MCF 10A (cell line): ENCODE results near the gene ZNHIT1. TPM values are rescaled to one million over a fixed set of nuclear protein-coding genes. Genes with fewer than 3 reads are reported as not detected.

Experiments
- BruUV-seq: library from RNA; stranded (reverse); fragments of 400-500 nt; replicated peaks from 2 replicates; lab custom pipeline; 2021; lab: Mats Ljungman, UMichigan
- CTCF ChIA-PET: fragments of 300-600 bp; sonication (Branson Sonifier 250); formaldehyde crosslinking; extraction: SDS; loops from one replicate; lab custom pipeline; 2021; ENCODE audit warnings: antibody characterized with exemption, inconsistent platforms; lab: Yijun Ruan, JAX
- POLR2A ChIA-PET: fragments of 300-600, 350-650 bp; sonication (Branson Sonifier 250); formaldehyde crosslinking; extraction: SDS; loops from one replicate; lab custom pipeline; 2020; ENCODE audit warnings: antibody characterized with exemption, inconsistent platforms; lab: Yijun Ruan, JAX
- DNase-seq: peaks from one replicate; pipeline ENCODE4 v3.0.0-alpha.2; 2018; ENCODE audit not compliant: unreplicated experiment
- H3K27ac Mint-ChIP-seq: one replicate; pipeline ENCODE4 v1.8.0; 2022; ENCODE audit warnings: mild to moderate bottlenecking, low read depth, mixed read lengths; ENCODE audit not compliant: unreplicated experiment
- H3K27me3 Mint-ChIP-seq: one replicate; pipeline ENCODE4 v1.8.0; 2022; ENCODE audit warnings: mixed read lengths; ENCODE audit not compliant: insufficient read depth, unreplicated experiment
- H3K36me3 Mint-ChIP-seq: one replicate; pipeline ENCODE4 v1.8.0; 2022; ENCODE audit warnings: mild to moderate bottlenecking, moderate library complexity, mixed read lengths; ENCODE audit not compliant: insufficient read depth, unreplicated experiment
- H3K4me1 Mint-ChIP-seq: one replicate; pipeline ENCODE4 v1.8.0; 2022; ENCODE audit warnings: mixed read lengths; ENCODE audit not compliant: insufficient read depth, unreplicated experiment
- H3K4me3 Mint-ChIP-seq: one replicate; pipeline ENCODE4 v1.8.0; 2022; ENCODE audit warnings: mild to moderate bottlenecking, moderate library complexity, mixed read lengths; ENCODE audit not compliant: unreplicated experiment
- H3K9me3 Mint-ChIP-seq: one replicate; pipeline ENCODE4 v1.8.0; 2022; ENCODE audit warnings: mixed read lengths; ENCODE audit not compliant: unreplicated experiment
- intact Hi-C: fragments of 100-400 bp; cut with micrococcal nuclease; formaldehyde crosslinking; loops from 2 replicates; pipeline ENCODE4 v1.14.1; 2022
- total RNA-seq: library from RNA; stranded (reverse); gene quantifications from 2 replicates; pipeline ENCODE4 v1.2.3, GENCODE V29; 2022
- TF ChIP-seq, protein P1 (sequence below): fragments of 200-600 bp; IDR thresholded peaks from one replicate; pipeline ENCODE4 v1.8.0; 2022; ENCODE audit warnings: antibody characterized with exemption, mild to moderate bottlenecking; ENCODE audit not compliant: unreplicated experiment

Gene ZNHIT1
- total RNA-seq, 1 experiment from 2014 or later: 63.9 TPM

DNA sequence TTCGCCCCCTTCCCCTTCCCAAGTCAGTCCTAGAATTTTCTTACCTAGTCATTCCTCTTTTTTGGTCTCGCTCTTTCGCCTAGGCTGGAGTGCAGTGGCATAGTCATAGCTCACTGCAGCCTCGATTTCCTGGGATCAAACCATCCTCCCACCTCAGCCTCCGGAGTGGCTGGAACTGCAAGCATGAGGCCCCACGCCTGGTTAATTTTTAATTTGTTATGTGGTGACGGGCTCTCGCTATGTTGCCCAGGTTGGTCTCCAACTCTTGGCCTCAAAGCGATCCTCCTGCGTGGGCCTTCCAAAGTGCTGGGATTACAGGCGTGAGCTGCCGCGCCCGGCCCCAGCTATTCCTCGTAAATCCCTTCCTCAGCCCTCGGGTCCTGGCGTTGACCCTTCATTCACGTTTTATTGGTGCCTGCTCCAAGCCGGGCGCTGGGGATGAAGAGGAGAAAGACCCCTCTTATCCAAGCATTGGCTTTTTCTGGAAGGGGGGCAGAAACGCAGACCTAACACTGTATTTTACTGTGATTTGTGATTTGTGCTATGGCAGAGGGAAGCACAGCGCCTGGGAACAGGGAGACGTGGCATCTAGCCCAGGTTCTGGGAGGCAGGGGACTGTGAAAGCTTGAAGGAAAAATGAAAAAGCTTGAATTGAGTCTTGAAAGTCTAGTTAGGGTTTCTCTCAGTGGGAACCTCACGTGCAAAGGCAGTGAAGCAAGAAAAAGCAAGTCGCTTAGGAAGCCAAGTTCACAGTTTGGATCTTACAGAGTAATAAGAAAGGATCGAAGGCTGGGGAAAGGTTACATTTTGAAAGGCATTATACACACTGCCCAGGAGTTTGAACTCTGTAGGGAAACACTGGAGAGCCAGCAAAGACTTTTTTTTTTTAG is 516 bp downstream of the ZNHIT1 start:
- H3K4me1 Mint-ChIP-seq: peaks cover 29% of the 10 kb centered on the region

DNA sequence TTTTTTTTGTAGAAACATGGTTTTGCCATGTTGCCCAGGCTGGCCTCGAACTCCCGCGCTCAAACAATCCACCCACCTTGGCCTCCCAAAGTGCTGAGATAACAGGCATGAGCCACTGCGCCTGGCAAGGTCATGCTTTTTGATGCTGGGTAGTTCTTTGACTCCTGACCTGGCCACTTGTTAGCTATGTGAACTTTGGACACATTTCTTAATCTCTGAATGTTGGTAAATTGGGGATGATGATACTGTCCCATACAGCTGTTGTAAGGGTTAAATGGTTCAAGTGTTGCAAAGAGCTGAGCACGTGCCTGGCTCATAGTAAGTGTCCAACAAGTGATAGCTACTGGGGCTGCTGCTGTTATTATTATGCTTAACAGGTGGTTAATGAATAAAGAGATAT is 2.3 kb downstream of the ZNHIT1 start:
- ChIA-PET CTCF (interaction anchor here (0.5 to 2.2 kb wide), 9 partner anchors 23 to 82 kb away, joined by 3 to 14 read pairs (median 4); partner anchors contain the start of gene FIS1), POLR2A (interaction anchor here (0.6 to 2.7 kb wide), 3 partner anchors 12 to 101 kb away, joined by 3 to 17 read pairs (median 4); partner anchors contain the start of gene IFT22)
- H3K36me3 Mint-ChIP-seq: peaks cover 47% of the 10 kb centered on the region
- H3K27me3 Mint-ChIP-seq: no peaks in the 10 kb centered on the region
- intact Hi-C loops: no loop called here
- H3K9me3 Mint-ChIP-seq: no peaks in the 10 kb centered on the region
- H3K4me1 Mint-ChIP-seq: peaks cover 23% of the 10 kb centered on the region
- TF ChIP-seq, protein P1, sequence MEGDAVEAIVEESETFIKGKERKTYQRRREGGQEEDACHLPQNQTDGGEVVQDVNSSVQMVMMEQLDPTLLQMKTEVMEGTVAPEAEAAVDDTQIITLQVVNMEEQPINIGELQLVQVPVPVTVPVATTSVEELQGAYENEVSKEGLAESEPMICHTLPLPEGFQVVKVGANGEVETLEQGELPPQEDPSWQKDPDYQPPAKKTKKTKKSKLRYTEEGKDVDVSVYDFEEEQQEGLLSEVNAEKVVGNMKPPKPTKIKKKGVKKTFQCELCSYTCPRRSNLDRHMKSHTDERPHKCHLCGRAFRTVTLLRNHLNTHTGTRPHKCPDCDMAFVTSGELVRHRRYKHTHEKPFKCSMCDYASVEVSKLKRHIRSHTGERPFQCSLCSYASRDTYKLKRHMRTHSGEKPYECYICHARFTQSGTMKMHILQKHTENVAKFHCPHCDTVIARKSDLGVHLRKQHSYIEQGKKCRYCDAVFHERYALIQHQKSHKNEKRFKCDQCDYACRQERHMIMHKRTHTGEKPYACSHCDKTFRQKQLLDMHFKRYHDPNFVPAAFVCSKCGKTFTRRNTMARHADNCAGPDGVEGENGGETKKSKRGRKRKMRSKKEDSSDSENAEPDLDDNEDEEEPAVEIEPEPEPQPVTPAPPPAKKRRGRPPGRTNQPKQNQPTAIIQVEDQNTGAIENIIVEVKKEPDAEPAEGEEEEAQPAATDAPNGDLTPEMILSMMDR: no peak
- BruUV-seq: no TSS peak
- H3K4me3 Mint-ChIP-seq: no peak overlapping the region
- no peak overlapping the region for H3K27ac Mint-ChIP-seq
- DNase-seq: no peak

More for the DNA sequence above, 516 bp downstream of the ZNHIT1 start:
- no peaks in the 10 kb centered on the region for H3K27me3 Mint-ChIP-seq
- peak overlapping the region; percentile 94 for H3K27ac Mint-ChIP-seq
- TSS peak; percentile 58 for BruUV-seq
- no peaks in the 10 kb centered on the region for H3K9me3 Mint-ChIP-seq
- TF ChIP-seq, protein P1: no peak
- ChIA-PET CTCF (interaction anchor here (0.6 to 4.5 kb wide), 15 partner anchors 10 to 90 kb away, joined by 3 to 23 read pairs (median 4); partner anchors contain the start of genes FIS1 and MOGAT3), POLR2A (interaction anchor here (0.6 to 3.1 kb wide), 32 partner anchors 8 to 1145 kb away, joined by 3 to 78 read pairs (median 5); partner anchors contain the start of genes AP1S1, FBXO24, FIS1 and LRCH4)
- peak overlapping the region; percentile 99 for H3K4me3 Mint-ChIP-seq
- H3K36me3 Mint-ChIP-seq: peaks cover 46% of the 10 kb centered on the region
- intact Hi-C loops: loop anchor here (1.0 kb wide), 1 partner anchor 26 kb away; no protein-coding TSS in a partner anchor
- DNase-seq: no peak

DNA sequence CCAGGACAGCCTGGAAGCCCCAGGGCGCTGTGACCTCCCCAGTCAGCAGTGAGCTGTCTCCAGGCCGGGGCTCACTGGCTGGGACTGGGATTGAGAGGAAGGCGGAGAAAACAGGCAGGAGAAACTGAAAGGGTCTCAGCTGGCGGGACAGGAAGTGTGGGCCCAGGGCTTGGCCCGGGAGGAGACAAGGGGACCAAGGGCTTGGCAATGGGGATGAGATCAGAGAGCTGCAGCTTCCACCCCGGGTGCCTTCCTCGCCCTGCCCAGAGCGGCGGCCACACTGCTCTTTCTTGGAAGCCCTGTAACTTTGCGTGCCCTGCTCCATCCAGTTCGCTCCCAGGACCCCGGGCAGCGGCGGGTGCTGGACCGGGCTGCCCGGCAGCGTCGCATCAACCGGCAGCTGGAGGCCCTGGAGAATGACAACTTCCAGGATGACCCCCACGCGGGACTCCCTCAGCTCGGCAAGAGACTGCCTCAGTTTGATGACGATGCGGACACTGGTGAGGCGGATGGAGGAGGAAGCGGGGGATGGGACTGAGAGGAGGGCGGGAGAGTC is 4.4 kb downstream of the ZNHIT1 start:
- CTCF ChIA-PET: interaction anchor here (1.3 to 2.0 kb wide), 2 partner anchors 60 to 78 kb away, joined by 4 to 7 read pairs; no protein-coding TSS in a partner anchor
- TF ChIP-seq, protein P1: no peak
- Mint-ChIP-seq H3K27ac (no peak overlapping the region), H3K9me3 (no peaks in the 10 kb centered on the region), H3K27me3 (no peaks in the 10 kb centered on the region), H3K4me1 (peaks cover 17% of the 10 kb centered on the region), H3K36me3 (peaks cover 65% of the 10 kb centered on the region), H3K4me3 (no peak overlapping the region)
- BruUV-seq: no TSS peak
- DNase-seq: no peak
- intact Hi-C loops: no loop called here
- POLR2A ChIA-PET: no interaction called here

DNA sequence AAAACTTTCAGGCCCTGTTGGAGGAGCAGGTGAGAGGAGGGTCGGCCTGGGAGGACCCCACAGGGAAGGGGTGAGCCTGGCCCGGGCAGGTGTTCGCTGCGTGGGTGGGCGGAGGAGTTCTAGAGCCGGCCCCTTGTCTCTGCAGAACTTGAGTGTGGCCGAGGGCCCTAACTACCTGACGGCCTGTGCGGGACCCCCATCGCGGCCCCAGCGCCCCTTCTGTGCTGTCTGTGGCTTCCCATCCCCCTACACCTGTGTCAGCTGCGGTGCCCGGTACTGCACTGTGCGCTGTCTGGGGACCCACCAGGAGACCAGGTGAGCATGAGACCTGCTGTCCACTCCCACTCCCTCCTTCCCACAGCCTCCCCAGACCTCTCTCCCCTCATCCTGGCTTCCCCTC is 5.6 kb downstream of the ZNHIT1 start:
- DNase-seq: no peak
- POLR2A ChIA-PET: no interaction called here
- Mint-ChIP-seq H3K36me3 (peaks cover 76% of the 10 kb centered on the region), H3K27ac (no peak overlapping the region), H3K27me3 (no peaks in the 10 kb centered on the region), H3K4me3 (no peak overlapping the region), H3K9me3 (no peaks in the 10 kb centered on the region), H3K4me1 (peaks cover 15% of the 10 kb centered on the region)
- CTCF ChIA-PET: interaction anchor here (0.6 to 2.0 kb wide), 2 partner anchors 79 to 320 kb away, joined by 3 to 7 read pairs; no protein-coding TSS in a partner anchor
- BruUV-seq: no TSS peak
- intact Hi-C loops: no loop called here
- TF ChIP-seq, protein P1: no peak
